Effector memory CD8-positive, alpha-beta T cell (primary cell): Measurements from ENCODE around the gene CACNA2D1.

Source experiments
- ATAC-seq: fragments of 150-1000 bp; cut with Tn5 transposase; replicated peaks from 2 replicates; pipeline ENCODE4 v1.10.0; 2021; ENCODE audit warnings: mild to moderate bottlenecking, moderate library complexity
- DNase-seq, 3 experiments: peaks; one replicate each; pipeline ENCODE4 v3.0.0; 2021
- H3K27ac Mint-ChIP-seq, 2 donors: one replicate each; pipeline ENCODE4 v1.8.0; 2022; ENCODE audit warnings: mild to moderate bottlenecking in 2 of 2, mixed read lengths in 2 of 2, moderate library complexity in 2 of 2
- H3K27me3 Mint-ChIP-seq, 2 donors: one replicate each; pipeline ENCODE4 v1.8.0; 2022; ENCODE audit warnings: mixed read lengths in 2 of 2
- H3K36me3 Mint-ChIP-seq: one replicate; pipeline ENCODE4 v1.8.0; 2022; ENCODE audit warnings: mild to moderate bottlenecking, moderate library complexity, mixed read lengths; ENCODE audit not compliant: insufficient read depth
- H3K4me1 Mint-ChIP-seq, 2 donors: one replicate each; pipeline ENCODE4 v1.8.0; 2022; ENCODE audit warnings: low read depth in 2 of 2, mixed read lengths in 2 of 2
- H3K4me3 Mint-ChIP-seq, 2 donors: one replicate each; pipeline ENCODE4 v1.8.0; 2022; ENCODE audit warnings: mild to moderate bottlenecking in 2 of 2, mixed read lengths in 2 of 2, moderate library complexity in 2 of 2
- H3K9me3 Mint-ChIP-seq, 2 donors: one replicate each; pipeline ENCODE4 v1.8.0; 2022; ENCODE audit warnings: mixed read lengths in 2 of 2

Gene CACNA2D1

GRCh38 chr7:82294865-82295264 is 148.7 kb downstream of the CACNA2D1 start:
- Mint-ChIP-seq H3K4me1 (no peaks in the 10 kb centered on the region), H3K9me3 (peaks cover 3 to 11% of the 10 kb centered on the region in 2 donors), H3K4me3 (no peak overlapping the region), H3K27me3 (no peaks in the 10 kb centered on the region), H3K27ac (no peak overlapping the region), H3K36me3 (no peaks in the 10 kb centered on the region)
- DNase-seq (no peak), ATAC-seq (no peak)

- DNase-seq (no peak), ATAC-seq (no peak)
- Mint-ChIP-seq H3K4me3 (no peak overlapping the region), H3K27ac (no peak overlapping the region), H3K36me3 (no peaks in the 10 kb centered on the region), H3K9me3 (peaks cover 2 to 11% of the 10 kb centered on the region in 2 donors), H3K4me1 (no peaks in the 10 kb centered on the region), H3K27me3 (no peaks in the 10 kb centered on the region)
Measured at GRCh38 chr7:82294382-82294784, 149.2 kb downstream of the CACNA2D1 start.

- H3K4me3 Mint-ChIP-seq, result no peak overlapping the region
- peaks cover 2 to 11% of the 10 kb centered on the region in 2 donors for H3K9me3 Mint-ChIP-seq
- ATAC-seq (no peak), DNase-seq (no peak)
- H3K36me3 Mint-ChIP-seq, result no peaks in the 10 kb centered on the region
- no peaks in the 10 kb centered on the region for H3K4me1 Mint-ChIP-seq
- H3K27me3 Mint-ChIP-seq, result no peaks in the 10 kb centered on the region
- H3K27ac Mint-ChIP-seq, result no peak overlapping the region
Measured at GRCh38 chr7:82293467-82293866, 150.1 kb downstream of the CACNA2D1 start.

- Mint-ChIP-seq H3K4me3 (no peak overlapping the region), H3K36me3 (no peaks in the 10 kb centered on the region), H3K4me1 (no peaks in the 10 kb centered on the region), H3K27ac (no peak overlapping the region), H3K9me3 (peaks cover 2 to 11% of the 10 kb centered on the region in 2 donors), H3K27me3 (no peaks in the 10 kb centered on the region)
- no peak for ATAC-seq
- DNase-seq, result no peak
Measured at GRCh38 chr7:82291931-82292330, 151.6 kb downstream of the CACNA2D1 start.

GRCh38 chr7:82289889-82290288 is 153.7 kb downstream of the CACNA2D1 start:
- peaks cover 6 to 16% of the 10 kb centered on the region in 2 donors for H3K9me3 Mint-ChIP-seq
- H3K27me3 Mint-ChIP-seq, result no peaks in the 10 kb centered on the region
- H3K27ac Mint-ChIP-seq, result no peak overlapping the region
- no peaks in the 10 kb centered on the region for H3K4me1 Mint-ChIP-seq
- no peak overlapping the region for H3K4me3 Mint-ChIP-seq
- DNase-seq (no peak), ATAC-seq (no peak)
- H3K36me3 Mint-ChIP-seq, result no peaks in the 10 kb centered on the region

GRCh38 chr7:82289152-82289535 is 154.4 kb downstream of the CACNA2D1 start:
- no peak for DNase-seq
- H3K4me3 Mint-ChIP-seq, result no peak overlapping the region
- ATAC-seq, result no peak
- peaks cover 6 to 18% of the 10 kb centered on the region in 2 donors for H3K9me3 Mint-ChIP-seq
- H3K27ac Mint-ChIP-seq, result no peak overlapping the region
- H3K4me1 Mint-ChIP-seq, result no peaks in the 10 kb centered on the region
- H3K27me3 Mint-ChIP-seq, result no peaks in the 10 kb centered on the region
- no peaks in the 10 kb centered on the region for H3K36me3 Mint-ChIP-seq

GRCh38 chr7:82286798-82287140 is 156.8 kb downstream of the CACNA2D1 start:
- Mint-ChIP-seq H3K9me3 (peaks cover 6 to 10% of the 10 kb centered on the region in 2 donors), H3K36me3 (no peaks in the 10 kb centered on the region), H3K4me3 (no peak overlapping the region), H3K4me1 (no peaks in the 10 kb centered on the region), H3K27me3 (no peaks in the 10 kb centered on the region), H3K27ac (no peak overlapping the region)
- no peak for ATAC-seq
- no peak for DNase-seq

- ATAC-seq, result no peak
- peaks cover 6 to 7% of the 10 kb centered on the region in 2 donors for H3K9me3 Mint-ChIP-seq
Measured at GRCh38 chr7:82286096-82286797, 157.3 kb downstream of the CACNA2D1 start.

GRCh38 chr7:82284936-82285519 is 158.5 kb downstream of the CACNA2D1 start:
- Mint-ChIP-seq H3K27ac (no peak overlapping the region), H3K9me3 (peaks cover 5 to 7% of the 10 kb centered on the region in 2 donors), H3K36me3 (no peaks in the 10 kb centered on the region), H3K4me3 (no peak overlapping the region), H3K27me3 (no peaks in the 10 kb centered on the region), H3K4me1 (no peaks in the 10 kb centered on the region)
- DNase-seq (no peak), ATAC-seq (no peak)

More at GRCh38 chr7:82286096-82286797, 157.3 kb downstream of the CACNA2D1 start:
- no peaks in the 10 kb centered on the region for H3K27me3 Mint-ChIP-seq
- no peak overlapping the region for H3K27ac Mint-ChIP-seq
- DNase-seq, result no peak
- no peak overlapping the region for H3K4me3 Mint-ChIP-seq
- no peaks in the 10 kb centered on the region for H3K36me3 Mint-ChIP-seq
- H3K4me1 Mint-ChIP-seq, result no peaks in the 10 kb centered on the region

- H3K4me1 Mint-ChIP-seq, result no peaks in the 10 kb centered on the region
- no peak overlapping the region for H3K4me3 Mint-ChIP-seq
- no peaks in the 10 kb centered on the region for H3K9me3 Mint-ChIP-seq
- H3K27me3 Mint-ChIP-seq, result no peaks in the 10 kb centered on the region
- H3K27ac Mint-ChIP-seq, result no peak overlapping the region
- DNase-seq, result no peak
- no peaks in the 10 kb centered on the region for H3K36me3 Mint-ChIP-seq
- no peak for ATAC-seq
Measured at GRCh38 chr7:82275342-82275741, 168.2 kb downstream of the CACNA2D1 start.

GRCh38 chr7:82274681-82275080 is 168.9 kb downstream of the CACNA2D1 start:
- Mint-ChIP-seq H3K4me3 (no peak overlapping the region), H3K9me3 (no peaks in the 10 kb centered on the region), H3K36me3 (no peaks in the 10 kb centered on the region), H3K27me3 (no peaks in the 10 kb centered on the region), H3K27ac (no peak overlapping the region), H3K4me1 (no peaks in the 10 kb centered on the region)
- no peak for ATAC-seq
- DNase-seq, result no peak

GRCh38 chr7:82273886-82274285 is 169.7 kb downstream of the CACNA2D1 start:
- Mint-ChIP-seq H3K4me3 (no peak overlapping the region), H3K4me1 (no peaks in the 10 kb centered on the region), H3K36me3 (no peaks in the 10 kb centered on the region), H3K9me3 (peaks cover 0 to 6% of the 10 kb centered on the region in 2 donors), H3K27ac (no peak overlapping the region), H3K27me3 (no peaks in the 10 kb centered on the region)
- ATAC-seq (no peak), DNase-seq (no peak)

- H3K27ac Mint-ChIP-seq, result no peak overlapping the region
- peaks cover 0 to 8% of the 10 kb centered on the region in 2 donors for H3K9me3 Mint-ChIP-seq
- no peaks in the 10 kb centered on the region for H3K4me1 Mint-ChIP-seq
- DNase-seq, result no peak
- H3K27me3 Mint-ChIP-seq, result no peaks in the 10 kb centered on the region
- ATAC-seq, result no peak
- no peak overlapping the region for H3K4me3 Mint-ChIP-seq
- H3K36me3 Mint-ChIP-seq, result no peaks in the 10 kb centered on the region
Measured at GRCh38 chr7:82270870-82271269, 172.7 kb downstream of the CACNA2D1 start.

- no peak overlapping the region for H3K4me3 Mint-ChIP-seq
- ATAC-seq (no peak), DNase-seq (no peak)
- H3K27ac Mint-ChIP-seq, result no peak overlapping the region
- H3K27me3 Mint-ChIP-seq, result no peaks in the 10 kb centered on the region
- peaks cover 0 to 8% of the 10 kb centered on the region in 2 donors for H3K9me3 Mint-ChIP-seq
- no peaks in the 10 kb centered on the region for H3K4me1 Mint-ChIP-seq
- no peaks in the 10 kb centered on the region for H3K36me3 Mint-ChIP-seq
Measured at GRCh38 chr7:82268632-82269031, 174.9 kb downstream of the CACNA2D1 start.
